ENCODE measurements around the gene MBD3L2.
"Not testable (repeated sequence)": the region's sequence is repeated elsewhere in the genome, so short reads cannot be mapped to it uniquely, and the experiment has no call there.

The MBD3L2 gene

DNA sequence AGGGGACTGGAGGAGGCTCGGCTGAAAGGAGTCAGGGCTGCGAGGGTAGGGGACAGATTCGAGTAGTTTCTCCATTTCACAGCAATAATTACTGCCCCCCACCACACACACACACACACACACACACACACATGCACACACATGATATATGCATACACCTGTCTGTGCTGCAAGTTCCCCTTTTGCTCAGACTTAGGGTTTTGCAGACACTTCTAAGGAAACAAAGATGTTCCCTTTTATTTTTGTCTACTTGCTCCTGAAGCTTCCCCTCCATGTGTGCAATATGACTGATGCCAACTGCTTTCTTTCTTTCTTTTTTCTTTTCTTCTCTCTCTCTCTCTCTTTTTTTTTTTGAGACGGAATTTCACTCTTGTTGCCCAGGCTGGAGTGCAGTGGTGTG lies 41.3 kb upstream of the MBD3L2 start:
- Histone ChIP-seq H3K9me3 (ENCODE audit: severe bottlenecking) (peaks cover 4% of the 10 kb centered on the region), H3K36me3 (no peaks in the 10 kb centered on the region), H3K4me3 (ENCODE audit: low read depth, low read length) (no peak overlapping the region), H3K27ac (no peak overlapping the region), H3K27me3 (ENCODE audit: insufficient read depth, low read depth, severe bottlenecking) (peaks cover 24% of the 10 kb centered on the region)
- TF ChIP-seq CTCF (IDR thresholded peaks at IDR 0.05; ENCODE audit: low read depth, low read length) = no peak
- no peak for DNase-seq

- Histone ChIP-seq H3K27ac (no peak overlapping the region), H3K27me3 (ENCODE audit: insufficient read depth, low read depth, severe bottlenecking) (peaks cover 23% of the 10 kb centered on the region), H3K9me3 (ENCODE audit: severe bottlenecking) (peaks cover 4% of the 10 kb centered on the region), H3K4me3 (ENCODE audit: low read depth, low read length) (no peak overlapping the region), H3K36me3 (no peaks in the 10 kb centered on the region)
- no peak for TF ChIP-seq CTCF (IDR thresholded peaks at IDR 0.05; ENCODE audit: low read depth, low read length)
- no peak for DNase-seq
Measured at GRCh38 chr19:7010722-7011593, 38.2 kb upstream of the MBD3L2 start.

DNA sequence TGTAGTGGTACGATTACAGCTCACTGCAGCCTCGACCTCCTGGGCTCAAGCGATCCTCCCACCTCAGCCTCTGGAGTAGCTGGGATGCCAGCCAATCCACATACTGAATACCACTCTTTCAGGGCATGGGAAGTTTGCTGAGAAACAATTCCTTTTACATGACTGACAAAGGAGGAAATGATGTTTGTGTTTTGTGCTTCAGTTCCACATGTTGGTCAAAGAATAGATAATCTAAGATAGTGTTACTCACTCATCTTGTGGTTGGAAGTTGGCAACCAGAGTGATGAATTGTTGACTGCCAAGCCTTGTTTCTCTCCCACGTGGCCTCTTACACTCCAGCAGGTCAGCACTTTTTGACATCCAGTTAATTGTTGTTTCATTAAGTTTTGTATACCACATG lies 35.4 kb upstream of the MBD3L2 start:
- no peaks in the 10 kb centered on the region for H3K36me3 ChIP-seq
- no peak for DNase-seq
- no peak for TF ChIP-seq CTCF (IDR thresholded peaks at IDR 0.05; ENCODE audit: low read depth, low read length)
- H3K4me3 ChIP-seq (ENCODE audit: low read depth, low read length) = no peak overlapping the region
- H3K27ac ChIP-seq = no peak overlapping the region
- H3K27me3 ChIP-seq (ENCODE audit: insufficient read depth, low read depth, severe bottlenecking) = peaks cover 20% of the 10 kb centered on the region
- H3K9me3 ChIP-seq (ENCODE audit: severe bottlenecking) = peaks cover 4% of the 10 kb centered on the region

DNA sequence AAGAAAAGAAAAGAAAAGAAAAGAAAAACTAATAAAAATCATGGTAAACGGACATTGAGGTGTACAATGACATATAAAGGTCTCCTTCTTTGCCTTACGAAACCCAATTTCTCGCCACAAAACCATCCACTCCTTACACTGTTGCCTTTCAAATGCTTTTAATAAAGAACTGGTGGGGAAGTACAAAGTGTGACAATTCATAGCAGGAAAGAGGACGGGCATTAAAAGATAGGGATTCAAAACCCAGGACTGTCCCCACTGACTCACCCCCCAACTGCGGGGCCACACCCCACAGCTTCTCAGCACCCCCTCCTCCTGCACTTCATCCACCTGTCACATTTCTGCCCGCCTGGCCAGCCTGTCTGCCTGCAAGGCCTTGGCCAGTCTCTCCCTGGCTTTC lies 30.3 kb upstream of the MBD3L2 start:
- Histone ChIP-seq H3K27me3 (ENCODE audit: insufficient read depth, low read depth, severe bottlenecking) (peaks cover 13% of the 10 kb centered on the region), H3K27ac (no peak overlapping the region), H3K36me3 (no peaks in the 10 kb centered on the region), H3K4me3 (ENCODE audit: low read depth, low read length) (no peak overlapping the region), H3K9me3 (ENCODE audit: severe bottlenecking) (no peaks in the 10 kb centered on the region)
- TF ChIP-seq CTCF (IDR thresholded peaks at IDR 0.05; ENCODE audit: low read depth, low read length) = no peak
- no peak for DNase-seq

DNA sequence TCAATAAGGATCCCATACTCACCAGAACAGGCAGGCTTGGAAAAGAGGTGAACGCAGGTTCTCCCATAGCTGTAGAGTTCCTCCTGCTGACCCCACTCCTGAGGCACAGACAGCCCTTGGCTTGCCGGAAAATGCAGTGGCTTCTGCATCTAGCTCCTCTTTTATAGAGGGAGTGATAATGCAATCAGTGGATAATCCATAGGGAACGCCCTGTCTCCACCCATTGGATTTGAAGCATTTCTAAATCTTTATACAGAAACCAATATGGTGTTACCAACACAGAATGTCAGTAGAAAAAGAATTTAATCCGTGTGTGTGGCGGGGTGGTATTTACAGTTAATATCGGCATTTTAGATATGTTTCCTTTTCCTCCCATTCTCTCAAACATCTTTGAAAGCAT lies 27.8 kb upstream of the MBD3L2 start, which contains the start of gene MBD3L2B:
Gene MBD3L2B (minus strand): TSS at position 101 of the 400 bp plus-strand sequence. CDS start 34 bp downstream, at position 67.
- H3K9me3 ChIP-seq (ENCODE audit: severe bottlenecking); H3K27me3 ChIP-seq (ENCODE audit: insufficient read depth, low read depth, severe bottlenecking); H3K36me3 ChIP-seq; H3K4me3 ChIP-seq (ENCODE audit: low read depth, low read length); H3K27ac ChIP-seq; DNase-seq: not testable (repeated sequence)

DNA sequence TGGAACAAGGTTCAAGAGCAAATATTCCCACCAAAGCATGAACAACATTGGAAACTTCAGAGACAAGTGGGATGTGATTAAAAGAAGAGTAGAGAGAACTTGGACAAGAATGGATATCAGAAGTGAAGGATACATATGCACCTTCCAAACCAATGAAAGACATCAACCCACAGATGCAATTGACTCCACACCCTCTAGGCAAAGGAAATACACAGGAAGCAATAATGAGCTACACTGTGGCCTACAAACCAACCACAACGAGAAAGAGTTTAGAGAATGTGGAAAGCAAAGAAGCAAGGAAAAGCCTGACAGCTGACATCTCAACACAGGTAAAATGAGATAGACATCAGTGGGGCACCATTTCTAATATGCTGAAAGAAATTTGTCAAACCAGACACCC lies 20.3 kb upstream of the MBD3L2 start:
- DNase-seq; H3K27ac ChIP-seq; H3K27me3 ChIP-seq (ENCODE audit: insufficient read depth, low read depth, severe bottlenecking); H3K36me3 ChIP-seq; H3K4me3 ChIP-seq (ENCODE audit: low read depth, low read length); H3K9me3 ChIP-seq (ENCODE audit: severe bottlenecking): not testable (repeated sequence)

DNA sequence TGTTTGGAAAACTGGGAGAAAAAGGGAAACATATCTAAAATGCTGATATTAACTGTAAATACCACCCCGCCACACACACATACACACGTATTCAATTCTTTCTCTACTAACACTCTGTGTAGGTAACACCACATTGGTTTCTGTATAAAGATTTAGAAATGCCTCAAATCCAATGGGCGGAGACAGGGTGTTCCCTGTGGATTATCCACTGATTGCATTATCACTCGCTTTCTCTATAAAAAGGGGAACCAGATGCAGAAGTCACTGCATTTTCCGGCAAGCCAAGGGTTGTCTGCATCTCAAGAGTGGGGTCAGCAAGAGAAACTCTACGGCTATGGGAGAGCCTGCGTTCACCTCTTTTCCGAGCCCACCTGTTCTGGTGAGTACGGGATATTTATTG lies 18.8 kb upstream of the MBD3L2 start, which contains the start of gene MBD3L5:
Gene MBD3L5 (plus strand): TSS at position 301 of the 400 bp plus-strand sequence. CDS start 34 bp downstream, at position 335.
- not testable (repeated sequence) for H3K36me3 ChIP-seq

GRCh38 chr19:7040079-7040478 lies 9.0 kb upstream of the MBD3L2 start, which contains the start of gene MBD3L4:
Gene MBD3L4 (minus strand): TSS chr19:7040179. CDS start chr19:7040144, 35 bp downstream.
- H3K27me3 ChIP-seq (ENCODE audit: insufficient read depth, low read depth, severe bottlenecking); H3K9me3 ChIP-seq (ENCODE audit: severe bottlenecking); H3K27ac ChIP-seq; H3K36me3 ChIP-seq; H3K4me3 ChIP-seq (ENCODE audit: low read depth, low read length); DNase-seq: not testable (repeated sequence)

More for the DNA sequence above, 18.8 kb upstream of the MBD3L2 start, which contains the start of gene MBD3L5:
- H3K27me3 ChIP-seq (ENCODE audit: insufficient read depth, low read depth, severe bottlenecking); H3K4me3 ChIP-seq (ENCODE audit: low read depth, low read length); DNase-seq; H3K27ac ChIP-seq; H3K9me3 ChIP-seq (ENCODE audit: severe bottlenecking): not testable (repeated sequence)

DNA sequence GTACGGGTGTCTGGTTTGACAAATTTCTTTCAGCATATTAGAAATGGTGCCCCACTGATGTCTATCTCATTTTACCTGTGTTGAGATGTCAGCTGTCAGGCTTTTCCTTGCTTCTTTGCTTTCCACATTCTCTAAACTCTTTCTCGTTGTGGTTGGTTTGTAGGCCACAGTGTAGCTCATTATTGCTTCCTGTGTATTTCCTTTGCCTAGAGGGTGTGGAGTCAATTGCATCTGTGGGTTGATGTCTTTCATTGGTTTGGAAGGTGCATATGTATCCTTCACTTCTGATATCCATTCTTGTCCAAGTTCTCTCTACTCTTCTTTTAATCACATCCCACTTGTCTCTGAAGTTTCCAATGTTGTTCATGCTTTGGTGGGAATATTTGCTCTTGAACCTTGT lies 7.6 kb upstream of the MBD3L2 start:
- H3K27me3 ChIP-seq (ENCODE audit: insufficient read depth, low read depth, severe bottlenecking); H3K4me3 ChIP-seq (ENCODE audit: low read depth, low read length); H3K36me3 ChIP-seq; DNase-seq; H3K27ac ChIP-seq; H3K9me3 ChIP-seq (ENCODE audit: severe bottlenecking): not testable (repeated sequence)

GRCh38 chr19:7051421-7051820 lies 2.3 kb downstream of the MBD3L2 start:
- H3K36me3 ChIP-seq; H3K27me3 ChIP-seq (ENCODE audit: insufficient read depth, low read depth, severe bottlenecking); H3K4me3 ChIP-seq (ENCODE audit: low read depth, low read length); H3K9me3 ChIP-seq (ENCODE audit: severe bottlenecking); H3K27ac ChIP-seq; DNase-seq: not testable (repeated sequence)

Data from WERI-Rb-1 (cell line).